ENCODE results near the gene DZIP3.
A peak's percentile ranks its signal among the peaks of the same experiment; 100 is the strongest.
"Not testable (repeated sequence)": the region's sequence is repeated elsewhere in the genome, so short reads cannot be mapped to it uniquely, and the experiment has no call there.

The DZIP3 gene

DNA sequence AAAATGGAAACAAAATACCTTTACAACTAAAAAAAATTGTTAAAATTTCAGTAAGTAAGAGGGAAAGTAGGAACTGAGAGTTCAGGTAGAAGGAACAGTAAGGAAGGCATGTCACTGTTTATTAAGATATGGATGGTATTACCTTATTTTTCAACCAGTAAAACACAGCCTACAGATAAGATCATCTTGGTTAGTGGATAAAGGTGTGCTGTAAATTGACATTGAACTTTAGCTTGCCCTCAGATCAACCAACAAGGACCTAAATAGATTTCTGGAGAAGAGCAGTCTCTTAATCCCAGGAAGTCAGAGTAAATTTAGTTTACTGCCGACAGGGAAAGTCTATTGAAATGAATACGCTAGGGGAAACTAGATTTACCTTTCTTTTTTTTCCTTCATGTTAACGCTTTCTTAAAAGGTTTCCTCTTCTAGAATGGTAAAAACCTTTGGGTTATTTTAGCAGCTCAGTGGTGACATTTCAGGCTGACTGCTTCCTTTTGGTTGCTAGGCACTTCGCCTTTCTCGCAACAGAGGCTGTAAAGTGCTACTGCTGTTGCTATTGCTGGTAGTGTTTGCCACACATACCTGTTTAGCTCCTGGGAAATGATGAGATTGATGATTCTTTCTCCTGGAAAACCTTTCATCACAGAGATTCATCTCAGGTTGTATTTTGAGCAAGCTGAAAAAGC, 12.9 kb downstream of the DZIP3 start:
- DNase-seq (ENCODE audit: low read depth), result no peak

- DNase-seq (ENCODE audit: low read depth), result no peak
These were observed 13.4 kb downstream of the DZIP3 start for GRCh38 chr3:108602935-108603294.

DNA sequence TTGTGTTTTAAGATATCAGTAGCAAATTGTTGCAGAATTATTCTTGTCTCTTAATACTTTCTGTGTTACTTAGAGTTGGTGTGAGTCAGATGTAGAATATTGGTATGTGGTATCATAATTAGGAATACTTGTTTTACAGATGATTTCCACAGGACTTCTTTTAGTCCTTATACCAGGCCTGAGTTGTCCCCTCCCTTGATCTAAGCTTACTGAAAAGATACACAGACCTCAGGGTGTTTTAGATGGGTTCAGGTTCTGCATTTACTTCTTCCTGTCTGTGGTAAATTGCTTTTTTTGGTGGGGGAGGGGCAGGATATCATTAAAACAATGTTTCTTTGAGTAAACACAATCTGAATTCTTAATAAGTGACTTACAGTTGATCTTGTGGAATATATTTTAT, 14.2 kb downstream of the DZIP3 start:
- peak; percentile 22 for DNase-seq (ENCODE audit: low read depth)

DNA sequence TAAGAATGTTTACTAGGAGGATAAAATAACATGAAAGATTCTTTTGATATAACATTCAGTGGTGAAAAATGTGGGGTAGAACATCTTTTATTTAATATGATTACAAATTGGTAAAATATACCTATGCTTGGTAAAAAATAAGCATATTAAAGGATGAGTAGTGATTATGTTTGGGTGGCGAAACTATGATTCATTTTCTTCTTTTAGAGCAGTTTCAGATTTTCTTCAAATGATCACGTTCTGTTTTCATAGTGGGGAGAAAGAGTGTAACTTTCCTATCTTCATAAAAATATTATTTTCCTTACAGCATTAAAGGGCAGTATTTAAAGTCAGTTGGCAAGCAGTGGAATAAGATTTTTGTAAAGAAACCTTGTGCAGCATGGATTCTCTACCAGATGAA, 15.5 kb downstream of the DZIP3 start:
- DNase-seq (ENCODE audit: low read depth), result no peak

DNA sequence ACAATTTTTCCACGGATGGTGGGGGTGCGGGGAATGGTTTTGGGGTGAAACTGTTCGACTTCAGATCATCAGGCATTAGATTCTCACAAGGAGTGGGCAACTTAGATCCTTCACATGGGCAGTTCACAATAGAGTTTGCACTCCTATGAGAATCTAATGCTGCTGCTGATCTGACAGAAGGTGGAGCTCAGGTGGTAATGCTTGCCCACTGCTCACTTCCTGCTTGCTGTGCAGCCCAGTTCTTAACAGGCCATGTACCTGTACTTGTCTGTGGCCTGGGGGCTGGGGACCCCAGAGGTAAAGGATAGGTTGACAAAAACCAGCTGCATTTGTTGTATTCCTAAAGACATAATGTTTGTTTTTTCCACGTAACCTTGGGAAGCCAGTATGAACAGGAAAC, 16.0 kb downstream of the DZIP3 start:
- no peak for DNase-seq (ENCODE audit: low read depth)

DNA sequence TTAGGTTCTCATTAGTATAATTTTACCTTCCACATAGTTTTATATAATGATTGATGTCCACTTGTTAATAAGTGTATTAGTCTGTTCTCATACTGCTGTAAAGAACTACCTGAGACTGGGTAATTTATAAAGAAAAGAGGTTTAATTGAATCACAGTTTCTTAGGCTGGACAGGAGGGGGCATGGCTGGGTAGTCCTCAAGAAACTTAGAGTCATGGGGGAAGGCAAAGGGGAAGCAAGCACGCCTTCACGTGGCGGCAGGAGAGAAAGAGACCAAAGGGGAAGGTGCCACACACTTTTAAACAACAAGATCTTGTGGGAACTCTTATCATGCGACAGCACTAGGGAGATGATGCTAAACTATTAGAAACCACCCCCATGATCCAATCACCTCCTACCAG, 19.2 kb downstream of the DZIP3 start:
- no peak for DNase-seq (ENCODE audit: low read depth)

DNA sequence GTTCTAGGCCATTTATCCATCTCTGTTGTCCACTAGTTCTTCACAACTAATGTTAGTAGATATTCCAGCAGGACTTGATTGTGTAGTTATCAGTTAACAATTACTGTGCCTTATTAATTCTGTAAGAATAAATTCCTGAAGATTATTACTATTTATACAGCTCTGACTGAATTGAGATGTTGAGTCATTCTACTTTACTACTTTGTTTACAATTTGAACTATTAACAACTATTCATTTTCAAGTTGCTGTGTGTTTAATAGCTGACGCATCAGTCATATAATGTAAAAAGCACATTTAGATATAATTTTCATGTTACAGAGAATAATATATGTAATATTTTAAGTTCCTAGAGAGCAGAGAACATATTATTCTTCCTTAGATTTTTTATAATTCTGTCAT, 21.1 kb downstream of the DZIP3 start:
- no peak for DNase-seq (ENCODE audit: low read depth)

GRCh38 chr3:108616090-108616489, 26.6 kb downstream of the DZIP3 start:
- DNase-seq (ENCODE audit: low read depth), result not testable (repeated sequence)

DNA sequence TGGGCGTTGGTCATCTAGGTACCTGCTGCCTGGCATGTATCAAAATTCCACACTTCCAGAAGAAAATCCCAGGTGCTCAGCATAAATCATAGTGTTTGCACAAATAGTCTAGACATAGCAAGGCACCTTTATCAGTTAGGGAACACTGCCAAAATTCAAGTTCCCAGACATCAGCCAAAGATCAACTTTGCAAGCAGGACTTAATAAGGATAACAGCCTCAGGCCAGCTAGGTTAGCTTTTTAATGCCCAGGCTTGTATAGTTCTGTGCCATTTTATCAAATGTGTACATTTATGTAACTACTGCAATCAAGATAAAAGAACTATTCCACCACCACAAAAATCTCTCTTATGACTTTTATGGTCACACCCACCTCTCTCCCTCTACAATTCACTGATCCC, 30.7 kb downstream of the DZIP3 start:
- no peak for DNase-seq (ENCODE audit: low read depth)

DNA sequence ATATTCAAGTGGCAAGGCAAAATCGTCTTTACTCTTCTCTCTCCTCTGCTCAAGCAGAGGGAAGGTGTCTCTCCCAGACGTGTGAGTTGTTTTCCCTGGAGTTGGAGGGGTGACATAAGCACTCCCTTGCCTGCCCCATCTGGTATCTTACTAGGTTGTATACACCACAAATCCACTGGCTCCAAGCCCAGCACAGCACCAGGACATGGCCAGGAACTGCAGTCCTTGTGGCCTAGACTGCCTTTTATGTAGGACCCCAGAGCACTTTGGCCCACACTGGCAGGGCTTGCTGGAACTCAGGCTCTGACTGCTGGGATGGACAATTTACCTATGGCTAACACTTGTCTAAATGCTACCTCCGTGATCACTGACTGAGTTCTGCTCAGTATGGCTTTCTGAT, 34.0 kb downstream of the DZIP3 start:
- peak; percentile 32 for DNase-seq (ENCODE audit: low read depth)

DNA sequence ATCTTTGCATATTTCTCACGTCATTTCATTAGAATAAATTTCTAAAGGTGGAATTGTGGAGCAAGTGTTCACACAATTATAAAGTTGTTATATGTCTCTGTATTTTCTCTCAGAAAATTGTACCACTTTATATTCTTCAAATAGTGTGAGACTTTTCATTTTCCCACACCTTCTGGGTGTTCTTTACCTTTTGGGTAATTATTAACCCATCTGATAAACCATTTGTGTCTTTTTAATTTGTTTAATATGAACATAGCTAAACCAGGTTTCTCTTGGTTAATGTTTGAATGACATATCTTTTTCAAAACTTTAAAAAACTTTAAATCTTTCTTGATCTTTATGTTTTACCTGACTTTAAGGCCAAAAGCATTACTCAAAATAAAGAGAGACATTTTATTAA, 40.5 kb downstream of the DZIP3 start:
- DNase-seq (ENCODE audit: low read depth), result no peak

GRCh38 chr3:108642526-108642925, 53.0 kb downstream of the DZIP3 start:
- DNase-seq (ENCODE audit: low read depth), result no peak

- no peak for DNase-seq (ENCODE audit: low read depth)
These were observed 55.8 kb downstream of the DZIP3 start for GRCh38 chr3:108645364-108645763.

DNA sequence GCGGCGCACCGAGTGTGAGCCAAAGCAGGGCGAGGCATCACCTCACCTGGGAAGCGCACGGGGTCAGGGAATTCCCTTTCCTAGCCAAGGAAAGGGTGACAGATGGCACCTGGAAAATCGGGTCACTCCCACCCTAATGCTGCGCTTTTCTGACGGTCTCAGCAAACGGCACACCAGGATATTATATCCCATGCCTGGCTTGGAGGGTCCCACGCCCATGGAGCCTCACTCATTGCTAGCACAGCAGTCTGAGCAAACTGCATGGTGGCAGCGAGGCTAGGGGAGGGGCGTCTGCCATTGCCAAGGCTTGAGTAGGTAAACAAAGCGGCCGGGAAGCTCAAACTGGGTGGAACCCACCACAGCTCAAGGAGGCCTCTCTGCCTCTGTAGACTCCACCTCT, 66.1 kb downstream of the DZIP3 start:
- not testable (repeated sequence) for DNase-seq (ENCODE audit: low read depth)

DNA sequence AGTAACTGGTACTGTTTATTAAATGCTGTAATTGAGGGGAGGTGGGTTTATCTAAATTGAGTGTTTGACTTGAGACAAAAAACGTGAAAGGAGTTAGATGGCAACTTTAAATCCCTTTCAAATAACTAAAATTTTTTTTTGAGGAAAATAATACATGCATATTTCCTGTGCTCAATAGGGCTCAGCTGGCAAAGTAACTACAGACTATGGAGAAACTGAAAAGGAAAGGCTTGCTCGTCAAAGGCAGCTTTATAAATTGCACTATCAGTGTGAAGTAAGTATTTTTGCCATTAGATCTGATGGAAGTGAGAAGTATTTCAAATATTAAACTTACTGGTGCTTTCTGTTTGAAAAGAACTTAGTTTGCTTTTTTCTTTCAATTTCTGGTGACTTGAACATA, 72.2 kb downstream of the DZIP3 start:
- DNase-seq (ENCODE audit: low read depth), result no peak

GRCh38 chr3:108662142-108662738, 72.7 kb downstream of the DZIP3 start:
- DNase-seq (ENCODE audit: low read depth), result peak; percentile 80

GRCh38 chr3:108664266-108664665, 74.7 kb downstream of the DZIP3 start:
- peak; percentile 3 for DNase-seq (ENCODE audit: low read depth)

GRCh38 chr3:108667312-108667711, 77.8 kb downstream of the DZIP3 start:
- DNase-seq (ENCODE audit: low read depth), result no peak

GRCh38 chr3:108669208-108669607, 79.7 kb downstream of the DZIP3 start:
- no peak for DNase-seq (ENCODE audit: low read depth)

DNA sequence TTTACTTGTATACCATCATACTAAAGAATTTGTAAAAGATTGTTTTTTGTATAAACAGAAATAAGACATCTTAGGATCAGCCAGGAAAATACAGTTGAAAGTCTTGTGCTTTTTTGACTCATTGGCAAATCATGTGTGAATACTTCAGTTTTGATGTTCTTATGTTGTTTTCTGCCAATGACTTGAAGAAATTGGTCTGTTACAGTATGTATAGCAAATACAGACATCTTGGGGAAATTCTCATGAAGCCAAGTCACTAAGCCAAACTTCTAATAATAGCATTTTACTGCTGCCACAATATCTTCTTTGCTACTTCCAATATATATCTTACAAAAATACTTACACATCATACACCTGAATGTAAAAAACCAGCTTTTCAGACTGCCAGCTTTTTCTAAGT, 83.2 kb downstream of the DZIP3 start:
- no peak for DNase-seq (ENCODE audit: low read depth)

DNA sequence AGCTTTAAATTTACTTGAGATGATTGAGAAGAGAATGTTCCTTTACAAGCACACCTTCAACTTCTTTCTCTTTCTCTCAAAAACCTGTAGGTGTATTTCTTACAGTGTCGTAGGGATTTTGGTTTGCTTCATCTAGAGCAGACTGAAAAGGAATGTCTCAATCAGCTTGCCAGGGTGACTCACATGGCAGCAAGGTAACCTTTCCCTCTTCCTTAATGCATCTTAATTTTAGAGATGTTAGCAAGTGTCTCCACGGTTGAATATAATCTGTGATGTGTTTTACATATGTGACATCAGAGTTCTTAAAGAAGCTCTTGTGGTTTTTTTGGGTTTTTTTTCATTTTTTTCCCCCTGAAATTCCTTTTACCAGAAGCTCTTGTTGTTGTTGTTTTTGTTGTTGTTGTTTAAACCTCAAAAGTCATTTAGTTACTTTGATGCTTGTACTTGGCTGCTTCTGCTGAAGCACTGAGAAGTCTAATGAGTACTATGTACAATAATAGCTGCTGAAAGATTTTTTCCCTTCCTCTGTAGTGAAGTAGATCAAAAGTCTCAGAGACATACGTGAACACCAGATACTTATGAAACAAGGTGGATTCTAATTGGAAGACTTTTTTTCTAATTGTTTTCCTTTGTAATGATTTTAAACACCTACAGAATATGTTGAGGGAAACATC, 84.6 kb downstream of the DZIP3 start:
- DNase-seq (ENCODE audit: low read depth), result no peak

DNA sequence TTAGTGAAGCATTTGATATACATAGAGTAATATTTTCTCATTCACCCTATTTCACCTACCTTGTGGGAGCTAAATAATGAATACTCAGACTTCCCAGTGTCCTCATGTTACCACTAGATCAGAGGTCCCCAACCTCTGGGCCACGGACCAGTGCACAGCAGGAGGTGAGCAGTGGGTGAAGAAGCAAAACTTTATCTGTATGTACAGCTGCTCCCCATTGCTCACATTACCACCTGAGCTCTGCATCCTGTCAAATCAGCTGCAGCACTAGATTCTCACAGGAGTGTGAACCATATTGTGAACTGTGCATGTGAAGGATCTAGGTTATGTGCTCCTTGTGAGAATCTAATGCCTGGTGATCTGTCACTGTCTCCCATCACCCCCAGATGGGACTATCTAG, 88.3 kb downstream of the DZIP3 start:
- no peak for DNase-seq (ENCODE audit: low read depth)

DNA sequence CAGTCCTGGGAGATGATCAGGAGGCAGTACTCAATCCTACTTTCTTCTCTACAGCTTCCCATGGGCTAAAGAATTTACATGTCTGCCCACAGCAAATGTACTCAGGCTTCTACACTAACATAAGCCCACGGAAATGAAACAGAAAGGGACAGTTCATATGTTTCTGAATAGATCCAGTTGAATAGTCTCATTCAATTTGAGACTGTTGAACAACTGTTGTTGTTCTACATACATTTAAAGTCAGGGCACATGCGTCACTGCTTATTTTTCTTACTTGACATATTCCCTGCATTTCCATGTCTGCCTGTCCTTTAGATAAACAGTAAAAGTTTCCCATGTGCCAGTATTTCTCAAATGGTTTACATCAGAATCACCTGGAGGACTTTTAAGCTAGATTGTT, 102.8 kb downstream of the DZIP3 start:
- DNase-seq (ENCODE audit: low read depth), result not testable (repeated sequence)

DNA sequence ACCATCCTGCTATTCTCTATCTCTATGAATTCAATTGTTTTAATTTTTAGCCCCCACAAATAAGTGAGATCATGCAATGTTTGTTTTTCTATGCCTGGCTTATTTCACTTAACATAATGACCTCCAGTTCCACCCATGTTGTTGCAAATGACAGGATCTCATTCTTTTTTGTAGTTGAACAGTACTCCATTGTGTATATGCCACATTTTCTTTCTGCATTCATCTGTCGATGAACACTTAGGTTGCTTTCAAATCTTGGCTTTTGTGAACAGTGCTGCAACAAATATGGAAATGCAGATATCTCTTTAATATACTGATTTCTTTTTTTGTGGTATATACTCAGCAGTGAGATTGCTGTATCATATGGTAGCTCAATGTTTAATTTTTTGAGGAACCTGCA, 108.9 kb downstream of the DZIP3 start:
- no peak for DNase-seq (ENCODE audit: low read depth)
